Stimulated activated CD4-positive, alpha-beta T cell treated with anti-CD3 and anti-CD28 coated beads, Interleukin-15, amount 100 ng/mL, for 1 hour (primary cell): ENCODE data around the gene COG1.
A peak's percentile ranks its signal among the peaks of the same experiment; 100 is the strongest.

Experiments used
- DNase-seq, 2 donors: peaks; one replicate each; pipeline ENCODE4 v3.0.0-alpha.2; 2020; ENCODE audit warnings: low read depth in 1 of 2, low spot score in 1 of 2

Gene COG1

GRCh38 chr17:73227944-73228343 is 35.1 kb downstream of the COG1 start:
- DNase-seq = no peak

- DNase-seq = no peak
Measured at GRCh38 chr17:73228748-73229236, 35.9 kb downstream of the COG1 start.

- no peak for DNase-seq
Measured at GRCh38 chr17:73230088-73230487, 37.2 kb downstream of the COG1 start.

GRCh38 chr17:73231395-73231794 is 38.5 kb downstream of the COG1 start:
- DNase-seq = no peak

- peak; percentile 96 to 97 for DNase-seq
Measured at GRCh38 chr17:73231841-73232586, 39.2 kb downstream of the COG1 start.

- peak in 1 of 2 donors; percentile 12 for DNase-seq
Measured at GRCh38 chr17:73232587-73233373, 39.9 kb downstream of the COG1 start.

GRCh38 chr17:73234736-73235135 is 41.9 kb downstream of the COG1 start:
- no peak for DNase-seq

GRCh38 chr17:73237714-73238113 is 44.9 kb downstream of the COG1 start:
- no peak for DNase-seq

- no peak for DNase-seq
Measured at GRCh38 chr17:73240561-73240960, 47.7 kb downstream of the COG1 start.

- no peak for DNase-seq
Measured at GRCh38 chr17:73247726-73248125, 54.9 kb downstream of the COG1 start.

- no peak for DNase-seq
Measured at GRCh38 chr17:73248532-73248931, 55.7 kb downstream of the COG1 start.

- DNase-seq = no peak
Measured at GRCh38 chr17:73249700-73250099, 56.8 kb downstream of the COG1 start.

- no peak for DNase-seq
Measured at GRCh38 chr17:73250851-73251640, 58.2 kb downstream of the COG1 start.

GRCh38 chr17:73251871-73252270 is 59.0 kb downstream of the COG1 start:
- DNase-seq = no peak

GRCh38 chr17:73255671-73256181 is 62.9 kb downstream of the COG1 start:
- peak in 1 of 2 donors; percentile 35 for DNase-seq

GRCh38 chr17:73256220-73256619 is 63.4 kb downstream of the COG1 start:
- DNase-seq = no peak

- DNase-seq = no peak
Measured at GRCh38 chr17:73257516-73257915, 64.7 kb downstream of the COG1 start.
